GM21528 (cell line): ENCODE measurements around the gene MNT.

Experiments
- ATAC-seq: cut with Tn5 transposase; IDR thresholded peaks from one replicate; pipeline ENCODE4 v1.9.1; 2021; ENCODE audit warnings: mild to moderate bottlenecking, moderate library complexity; ENCODE audit not compliant: unreplicated experiment, low FRiP score

Gene MNT

DNA sequence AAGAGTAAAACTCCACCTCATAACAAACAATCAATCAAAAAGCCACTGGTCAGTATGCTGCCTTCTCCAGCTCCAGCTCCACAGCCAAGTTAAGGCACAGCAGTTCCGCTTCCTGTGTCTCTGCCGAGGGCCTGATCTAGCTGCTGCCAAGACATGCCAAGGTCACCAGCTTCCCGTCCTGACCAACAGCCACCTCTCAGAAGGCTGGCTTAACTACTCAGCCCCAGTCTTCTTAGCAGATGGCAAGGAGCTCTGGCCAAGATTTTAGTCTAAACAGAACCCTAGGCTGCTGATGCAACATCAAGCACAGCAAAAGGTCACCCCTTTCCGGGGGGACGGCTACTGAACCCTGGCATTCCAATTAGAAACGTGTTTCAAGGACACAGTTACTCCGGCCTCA, 17.7 kb upstream of the MNT start:
- ATAC-seq: no peak

DNA sequence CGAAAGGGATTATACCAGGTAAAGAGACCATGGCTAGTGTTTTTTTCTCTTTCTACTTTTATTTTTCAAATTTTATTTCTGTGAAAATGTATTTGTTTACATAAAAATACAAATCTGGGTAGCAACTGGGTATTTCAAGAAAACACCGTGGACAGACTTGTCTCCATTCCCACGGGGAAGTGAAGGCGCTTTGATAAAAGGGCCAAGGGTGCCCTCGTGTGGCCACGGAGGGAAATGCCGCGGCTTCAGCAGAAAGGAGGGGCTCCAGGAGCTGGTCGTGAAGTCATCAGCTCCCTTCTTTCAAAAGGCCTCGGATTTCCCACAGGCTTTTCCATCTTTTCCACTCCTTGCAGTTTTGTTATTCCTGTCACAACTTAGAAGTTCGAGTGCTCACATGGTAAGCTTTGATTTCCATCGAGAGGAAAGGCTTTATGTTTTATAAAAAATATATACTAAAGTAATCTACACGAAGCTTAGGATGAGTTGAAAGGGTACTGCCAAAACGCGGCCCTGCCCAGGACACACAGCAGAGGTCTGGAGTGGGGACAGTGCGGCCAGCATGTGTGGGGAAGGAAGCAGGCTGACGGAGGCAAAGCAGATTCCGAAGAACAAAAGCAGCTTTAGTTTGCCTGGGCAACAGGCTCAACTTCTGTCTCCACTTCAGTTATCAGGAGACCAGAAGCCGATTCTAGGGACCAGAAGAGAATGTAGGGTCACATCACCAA, 15.3 kb upstream of the MNT start:
- ATAC-seq: no peak

DNA sequence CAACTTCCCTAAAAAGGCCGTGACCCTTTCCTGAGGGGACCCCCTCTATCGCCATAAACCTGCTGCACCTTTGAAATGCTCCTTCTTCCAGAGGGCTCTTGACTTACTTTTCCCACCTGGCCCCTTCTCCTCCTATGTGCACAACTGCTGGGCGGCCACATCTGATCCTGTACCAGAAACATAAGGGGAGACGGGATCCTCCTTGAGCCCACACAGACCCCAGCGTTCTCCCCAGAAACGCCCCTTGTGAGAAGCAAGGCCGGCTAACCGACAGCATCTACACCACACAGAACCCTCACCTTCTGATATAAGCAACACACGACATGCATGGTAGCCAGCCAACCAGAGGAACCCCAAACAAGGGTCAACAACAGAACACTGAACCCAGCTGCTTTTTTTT, 14.2 kb upstream of the MNT start:
- no peak for ATAC-seq

DNA sequence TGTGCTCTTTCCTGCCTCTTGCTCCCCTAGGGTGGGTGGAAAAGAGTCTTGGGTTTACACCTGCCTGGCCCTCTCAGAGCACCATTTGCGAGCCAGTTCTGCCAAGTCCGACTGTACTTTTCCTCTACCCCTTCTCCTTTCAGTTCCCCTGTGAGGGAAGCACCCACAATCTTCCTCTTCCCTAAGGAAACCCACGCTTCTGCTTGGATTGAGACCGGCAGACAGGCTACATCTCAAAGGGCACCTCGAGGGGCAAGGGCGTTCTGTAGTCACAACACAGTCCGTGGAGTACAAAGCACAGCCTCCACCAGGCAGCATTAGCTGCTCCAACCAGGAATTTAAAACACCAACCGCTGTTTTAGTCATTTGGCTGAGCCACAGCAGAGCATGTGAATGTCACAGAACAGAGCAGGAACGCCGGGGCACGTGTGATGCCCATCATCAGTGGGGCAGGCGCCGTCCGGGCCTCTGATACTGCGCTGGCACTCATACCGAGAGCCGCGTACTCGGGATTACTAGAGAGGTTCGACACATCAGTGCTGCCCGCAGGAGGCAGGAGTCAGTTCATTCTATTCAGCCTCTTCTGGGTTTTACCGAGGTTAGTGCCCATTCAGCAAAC, 13.7 kb upstream of the MNT start:
- no peak for ATAC-seq

DNA sequence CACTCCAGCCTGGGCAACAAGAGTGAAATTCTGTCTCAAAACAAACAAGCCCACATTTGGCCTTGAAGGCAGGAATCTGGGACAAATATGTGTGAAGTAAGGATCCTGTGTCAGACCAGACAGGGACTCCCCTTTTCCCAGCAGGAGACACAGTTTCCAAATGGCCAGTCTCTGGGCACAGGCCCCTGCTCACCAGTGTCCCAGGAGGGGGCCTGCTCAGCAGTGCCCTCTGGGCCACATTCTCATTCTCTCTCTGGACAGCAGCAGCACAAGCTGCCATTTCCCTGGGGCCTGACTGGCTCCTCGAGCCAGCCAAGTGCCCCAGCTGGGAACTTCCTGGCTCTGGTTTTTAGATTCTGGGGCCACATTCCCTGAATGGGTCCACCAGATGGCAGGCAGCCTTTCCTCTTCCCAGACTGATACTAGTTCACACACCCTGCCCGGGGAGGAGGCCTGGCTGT, 11.7 kb upstream of the MNT start:
- no peak for ATAC-seq

DNA sequence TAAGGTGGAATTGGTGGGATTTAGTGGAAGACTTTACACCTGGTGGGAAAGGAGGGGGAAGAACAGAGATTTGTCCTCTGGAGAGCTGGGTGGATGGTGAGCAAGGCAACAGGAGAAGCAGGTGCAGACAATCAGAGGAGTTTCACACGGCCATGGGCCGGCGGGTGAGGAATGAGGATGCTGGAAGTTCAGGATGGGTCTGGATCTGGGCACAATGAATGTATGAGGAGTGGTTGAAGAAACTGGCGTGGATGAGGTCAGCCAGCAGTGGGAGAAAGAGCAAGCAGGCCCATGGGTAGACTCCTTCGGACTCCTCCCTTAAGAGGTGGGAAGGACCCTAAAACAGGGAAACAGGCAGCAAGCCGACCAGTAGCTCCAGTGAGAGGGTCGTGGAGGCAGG, 10.1 kb upstream of the MNT start:
- no peak for ATAC-seq

DNA sequence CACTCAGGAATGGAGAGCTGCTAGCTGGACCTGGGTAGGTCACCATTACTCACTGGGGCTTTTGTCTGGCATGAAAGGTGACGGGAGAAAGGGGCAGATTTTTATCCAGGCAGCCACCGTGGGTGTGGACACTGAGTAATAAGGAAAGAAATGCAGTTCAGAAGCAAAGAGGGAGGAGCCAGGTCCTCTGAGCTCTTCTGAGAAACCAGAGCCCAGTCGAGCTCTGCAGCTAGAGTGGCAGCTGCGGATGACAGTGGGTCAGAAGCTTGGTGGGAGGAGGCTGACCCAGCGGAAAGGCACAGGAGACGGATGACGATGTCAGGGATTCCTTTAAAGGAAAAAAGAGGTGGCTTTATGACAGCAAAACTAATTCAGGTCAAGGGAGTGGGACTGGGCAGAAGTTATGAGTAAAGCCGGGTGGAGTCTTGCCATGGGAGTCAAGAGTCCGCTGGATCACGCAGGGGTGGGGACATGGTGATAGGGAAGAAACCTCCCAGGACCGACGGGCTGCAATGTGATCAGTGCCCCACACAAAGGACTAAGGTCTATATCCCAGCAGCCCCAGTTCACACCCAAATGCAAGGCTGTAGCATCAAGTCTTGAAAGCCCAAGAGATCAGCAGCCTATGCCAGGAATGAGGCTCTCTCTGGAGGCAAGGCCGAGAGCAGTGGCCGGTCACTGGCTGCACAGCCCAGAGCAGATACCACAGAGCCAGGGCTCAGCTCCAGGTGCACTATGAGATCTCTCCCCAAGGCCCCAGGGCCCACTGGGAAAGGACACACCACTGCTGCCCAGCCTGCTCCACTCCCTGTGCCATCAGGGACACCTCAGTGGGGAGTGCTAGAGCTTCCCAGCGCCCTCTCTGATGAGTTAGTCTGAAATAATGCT, 6.3 kb upstream of the MNT start:
- no peak for ATAC-seq

DNA sequence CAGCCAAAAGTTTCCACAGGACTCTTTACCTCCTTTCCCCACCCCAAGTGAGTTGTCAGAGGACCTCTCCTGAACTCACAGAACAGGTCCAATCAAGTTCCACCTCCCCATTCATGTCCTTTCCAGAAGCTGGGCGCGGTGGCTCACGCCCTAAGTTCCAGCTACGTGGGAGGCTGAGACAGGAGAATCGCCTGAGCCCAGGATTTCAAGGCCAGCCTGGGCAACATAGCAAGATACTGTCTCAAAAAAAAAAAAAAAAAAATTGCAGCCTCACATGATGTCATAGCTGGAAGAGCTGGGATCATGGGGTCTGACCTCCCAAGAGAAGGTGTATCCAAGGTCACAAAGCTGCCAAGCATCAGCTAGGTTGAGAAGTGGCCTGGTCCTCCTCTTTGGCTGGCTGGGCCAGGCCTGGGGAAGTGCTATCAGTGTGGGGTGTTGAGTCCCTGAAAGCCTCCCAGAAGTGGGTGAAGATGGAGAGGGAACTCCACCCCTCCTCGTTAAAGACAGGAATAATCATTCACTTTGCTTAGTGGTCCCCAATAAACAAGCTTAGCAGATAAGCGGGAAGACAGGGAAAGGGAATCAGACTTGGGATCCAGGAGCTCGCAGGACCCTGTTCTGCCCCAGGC, 5.5 kb upstream of the MNT start:
- ATAC-seq: no peak

DNA sequence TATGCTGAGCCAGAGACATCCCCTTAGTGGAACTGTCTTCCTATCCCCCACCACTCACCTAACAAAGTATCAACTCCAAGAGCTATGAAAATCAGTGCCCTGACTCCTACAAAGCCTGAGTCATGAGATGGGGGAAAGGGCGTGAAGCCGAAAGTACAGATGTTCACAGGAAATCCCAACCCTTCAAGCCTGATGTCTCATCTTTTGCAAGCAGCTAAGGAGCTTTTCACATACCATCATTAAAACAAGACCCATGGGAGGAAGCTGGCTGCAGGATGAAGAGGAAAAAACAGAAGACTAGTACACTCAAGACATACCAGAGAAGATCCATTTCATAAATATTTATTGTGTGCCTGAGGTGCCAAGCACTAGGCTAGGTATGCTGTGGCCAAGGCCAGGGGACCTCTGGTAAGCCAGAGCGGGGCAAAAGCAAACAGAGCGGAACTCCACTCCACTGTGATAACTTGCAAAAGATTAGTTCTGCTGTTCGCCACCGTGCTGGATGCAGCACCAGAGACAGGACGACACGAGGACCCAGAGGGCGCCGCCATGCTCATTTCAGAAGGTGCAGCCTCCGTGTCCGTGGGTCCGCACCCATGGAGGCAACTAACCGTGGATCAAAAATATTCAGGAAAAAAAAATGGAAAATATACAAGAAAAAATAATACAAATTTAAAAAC, 4.5 kb upstream of the MNT start:
- ATAC-seq: no peak

DNA sequence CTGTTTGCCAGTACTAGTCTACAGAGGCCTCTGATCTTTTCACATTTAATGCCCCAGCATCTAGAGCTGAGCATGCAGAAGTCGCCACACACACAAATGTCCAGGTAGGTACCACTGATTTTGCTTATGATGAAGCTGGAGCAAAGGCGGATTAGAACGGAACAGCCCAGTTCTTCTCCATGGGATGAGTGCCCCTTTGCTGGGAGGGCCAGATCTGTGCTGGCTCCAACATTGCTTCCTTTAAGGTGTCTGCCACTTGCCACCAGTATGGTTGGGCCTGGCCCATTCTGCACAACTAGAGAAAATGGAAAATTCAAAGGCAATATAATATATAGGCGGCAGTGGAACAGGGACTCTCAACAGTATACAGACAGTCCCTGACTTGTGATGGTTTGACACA, 2.2 kb upstream of the MNT start:
- no peak for ATAC-seq

DNA sequence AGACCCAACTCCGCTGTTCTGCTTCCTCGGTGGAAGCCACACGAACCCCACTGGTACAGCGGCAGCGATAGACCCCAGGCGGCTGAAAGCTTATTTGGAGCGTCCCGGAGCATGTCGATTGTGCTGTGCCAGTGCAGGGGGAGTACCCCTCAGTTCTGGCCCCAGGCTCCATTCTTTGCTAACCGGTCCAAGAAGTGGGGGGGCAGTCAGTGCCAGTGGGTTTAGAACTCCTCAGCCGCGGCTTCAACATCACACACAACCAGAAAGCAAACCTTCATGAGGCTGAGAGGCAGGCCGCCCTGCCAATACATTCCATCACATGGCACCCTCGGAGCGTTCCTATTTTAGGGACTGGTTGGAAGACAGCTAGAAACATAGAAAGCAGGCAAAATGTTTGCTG, 1.7 kb upstream of the MNT start:
- no peak for ATAC-seq

DNA sequence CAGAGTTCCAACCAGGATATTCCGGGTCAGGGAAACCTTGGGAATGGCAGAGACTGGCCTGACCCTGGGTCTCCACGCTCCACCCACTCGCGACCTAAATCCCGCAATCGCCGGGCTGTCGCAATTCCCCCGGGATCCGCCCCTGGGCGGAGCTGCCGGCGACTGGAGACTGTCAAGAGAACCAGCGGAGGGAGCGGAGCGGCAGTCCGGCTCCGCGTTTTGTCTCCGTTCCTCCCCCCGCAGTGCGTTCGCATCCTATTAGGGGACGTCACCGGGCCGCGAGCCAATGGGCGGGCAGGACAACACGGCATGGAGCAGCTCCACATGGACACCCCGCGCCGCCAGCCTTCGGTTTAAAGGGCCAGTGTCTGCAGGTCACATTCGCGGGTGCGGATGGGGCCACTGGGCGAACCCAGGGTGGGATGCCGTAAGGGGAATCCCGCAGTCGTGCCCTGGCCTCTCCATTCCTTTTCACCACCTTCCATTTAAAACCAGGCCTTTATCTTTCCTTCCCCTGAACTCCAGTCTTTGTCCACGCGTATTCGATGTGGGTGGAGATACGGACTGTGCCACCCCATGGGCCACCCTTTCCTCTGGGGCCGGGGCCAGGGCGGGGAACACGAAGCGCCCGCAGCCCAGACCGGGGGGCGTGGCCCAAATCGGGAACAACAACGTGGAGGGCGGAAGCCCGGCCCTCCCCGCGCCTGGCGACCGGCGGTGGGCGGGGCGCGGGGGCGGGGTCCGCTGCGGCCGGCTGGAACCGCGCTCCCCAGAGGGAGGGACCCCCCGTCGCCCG, 764 bp upstream of the MNT start:
- ATAC-seq: peak; percentile 61

DNA sequence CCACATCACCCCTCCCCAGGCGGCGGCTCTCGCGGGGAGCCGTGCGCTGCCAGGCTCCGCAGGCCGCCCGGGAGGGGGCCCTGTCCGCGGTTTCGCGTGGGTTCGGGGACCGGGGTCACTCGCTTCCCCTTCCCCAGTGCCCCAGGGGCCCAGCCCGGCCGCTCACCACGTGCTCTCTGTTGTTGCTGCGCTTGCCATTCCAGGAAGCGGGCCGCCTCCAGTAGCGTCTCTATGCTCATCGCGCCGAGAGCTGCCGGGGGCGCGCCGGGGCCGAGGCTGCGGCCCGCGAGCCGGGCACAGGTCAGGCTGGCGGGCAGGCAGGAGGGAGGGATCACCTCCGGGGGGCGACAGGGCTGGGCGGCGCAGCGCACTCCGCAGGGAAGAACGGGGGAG, 390 bp downstream of the MNT start:
- ATAC-seq: no peak

DNA sequence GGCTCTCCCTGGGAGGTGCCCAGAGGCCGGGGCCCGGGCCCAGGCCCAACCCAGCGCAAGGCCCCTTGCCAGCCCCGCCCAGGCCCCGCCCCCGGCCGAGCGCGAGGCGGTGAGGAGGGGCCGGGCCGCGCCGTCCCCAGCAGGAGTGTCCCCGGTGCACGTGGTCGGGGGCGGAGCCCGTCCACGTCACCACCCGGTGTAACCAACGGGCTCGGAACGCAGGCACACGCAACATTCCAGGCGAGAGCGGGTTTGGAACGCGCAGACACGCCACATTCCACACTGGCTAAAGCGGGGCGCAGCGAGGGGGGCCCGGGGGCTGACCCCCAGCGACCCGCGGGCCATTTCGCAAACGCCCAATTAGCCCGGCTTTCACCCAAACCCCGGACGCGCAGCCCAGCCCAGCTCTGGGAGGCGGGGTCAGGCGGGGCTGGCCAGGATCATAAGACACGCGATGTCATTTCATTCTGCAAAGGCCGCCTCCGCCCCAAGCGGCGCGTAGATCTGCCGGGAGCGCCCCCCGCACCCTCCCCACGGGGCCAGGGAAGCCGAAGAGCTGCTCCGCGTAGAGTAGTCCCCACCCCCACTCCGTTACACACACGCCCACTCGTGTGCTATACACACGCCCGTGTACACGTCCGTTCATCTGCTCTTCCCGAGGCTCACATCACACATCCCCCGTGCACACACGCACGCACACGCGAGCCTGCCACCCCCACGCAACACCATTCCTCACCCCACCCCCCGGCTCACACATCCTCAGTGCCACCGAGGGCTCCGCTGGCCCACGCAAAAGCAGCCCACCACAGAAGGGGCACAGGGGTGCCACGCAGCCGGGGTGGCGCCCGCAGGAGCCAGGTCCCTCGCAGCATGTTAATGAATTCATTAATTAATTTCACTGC, 1.0 kb downstream of the MNT start:
- ATAC-seq: peak; percentile 35

DNA sequence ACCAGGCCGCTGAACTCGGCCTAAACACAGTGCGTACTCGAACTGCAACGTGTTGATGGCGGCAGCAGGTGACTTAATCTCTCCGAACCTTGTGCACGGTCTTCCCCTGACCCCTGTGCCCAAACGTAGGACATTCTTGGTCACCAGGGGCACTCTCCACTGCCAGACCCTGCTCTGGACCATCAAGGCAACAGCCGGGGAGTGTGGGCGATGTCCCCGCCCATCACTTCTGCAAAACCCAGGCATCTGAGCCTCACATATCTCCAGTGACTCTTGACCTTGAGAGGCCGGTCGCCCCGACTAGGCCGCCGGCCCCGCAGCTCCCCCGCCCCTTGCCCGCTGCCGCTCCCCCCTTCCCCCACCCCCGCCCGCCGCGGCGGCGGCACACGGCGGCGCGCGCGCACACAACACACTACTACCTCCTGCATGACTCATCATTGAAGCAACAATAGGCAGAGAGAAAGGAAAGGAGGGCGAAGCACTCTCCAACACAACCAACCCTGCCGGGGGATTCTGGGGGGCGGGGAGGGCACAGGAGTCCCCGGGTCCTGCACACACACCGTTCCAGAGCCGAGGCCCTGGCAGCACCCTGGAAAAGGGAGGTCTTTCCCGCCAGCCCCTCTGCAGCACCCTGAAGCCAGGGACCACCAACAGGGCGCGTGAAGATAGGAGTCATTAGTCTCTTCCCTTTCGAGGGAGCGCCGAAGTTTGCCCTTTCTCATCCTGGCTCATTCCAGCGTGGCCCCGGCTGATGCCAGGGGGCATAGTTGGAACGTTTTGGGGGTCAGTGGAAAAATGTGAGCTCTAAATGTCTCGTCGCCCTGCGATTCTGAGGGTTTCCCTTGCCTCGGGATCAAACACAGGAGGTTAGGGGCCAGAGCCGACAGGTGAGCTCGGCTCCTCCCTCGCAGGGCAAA, 1.9 kb downstream of the MNT start:
- ATAC-seq: no peak

DNA sequence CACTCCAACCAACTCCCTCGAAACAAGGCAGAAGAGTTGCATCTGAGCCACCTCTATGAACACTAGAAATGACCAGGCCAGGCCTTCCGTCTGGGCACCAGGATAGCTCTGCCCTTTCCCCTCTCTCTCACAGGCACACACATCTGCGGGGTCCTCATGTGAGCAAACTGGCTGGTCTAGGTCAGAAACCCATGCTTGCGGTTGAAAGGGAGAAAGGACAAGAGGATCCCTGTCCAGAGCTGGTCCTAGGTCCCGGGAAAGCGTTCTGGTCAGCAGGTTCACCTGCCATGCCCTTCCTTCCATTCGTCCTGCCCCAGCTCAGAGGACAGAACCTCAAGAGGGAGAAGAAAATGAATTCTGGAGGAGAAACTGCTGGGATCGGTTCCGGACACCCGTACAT, 2.7 kb downstream of the MNT start:
- no peak for ATAC-seq

DNA sequence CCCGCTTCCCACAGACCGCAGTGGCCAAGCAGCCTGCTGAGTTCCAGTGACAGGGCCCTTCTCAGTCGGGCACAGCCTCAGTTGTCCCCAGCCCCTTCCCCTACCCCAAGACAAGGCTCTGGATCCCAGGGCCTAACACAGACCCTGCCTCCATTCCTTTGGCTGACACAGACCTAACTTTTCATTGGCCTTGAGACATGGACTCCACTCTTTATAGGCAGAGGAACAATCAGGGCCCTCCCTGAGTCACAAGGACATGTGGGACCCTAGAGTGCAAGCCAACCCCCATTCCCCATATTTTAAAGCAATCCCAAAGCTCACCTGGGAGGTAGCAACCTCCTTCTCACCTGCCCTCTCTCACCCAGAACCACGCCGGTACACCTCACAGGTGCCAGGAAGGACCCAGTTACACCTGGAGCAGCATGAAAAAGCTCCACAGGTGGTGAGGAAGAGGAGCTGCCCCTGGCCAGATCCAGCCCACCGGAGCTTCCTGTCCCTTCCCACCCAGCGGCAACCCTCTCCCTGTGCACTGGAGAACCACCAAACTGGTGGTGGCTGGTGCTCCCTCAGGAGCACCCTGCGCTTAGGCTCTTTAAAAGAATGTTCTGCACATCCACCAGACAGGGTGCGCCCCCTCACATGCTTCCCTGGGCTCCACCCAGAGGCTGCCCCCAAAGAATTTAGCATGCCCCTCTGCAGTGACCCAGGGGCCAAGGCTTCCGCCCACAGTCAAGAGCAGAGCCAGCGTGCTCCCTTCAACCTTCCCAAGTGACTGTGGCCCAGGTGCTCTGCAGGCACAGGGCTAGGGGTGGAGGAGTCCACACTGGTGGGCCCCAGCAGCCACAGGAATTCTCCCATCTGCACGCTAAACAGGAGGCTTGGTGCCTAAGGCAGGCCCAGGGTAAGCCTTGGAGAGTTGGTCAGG, 3.4 kb downstream of the MNT start:
- ATAC-seq: no peak
